ENCODE data around the gene SCGB1A1. TPM values are rescaled to one million over a fixed set of nuclear protein-coding genes. Genes with fewer than 3 reads are reported as not detected.

The SCGB1A1 gene
- total RNA-seq, 1 donor from 2014 or later: 3.1 TPM

DNA sequence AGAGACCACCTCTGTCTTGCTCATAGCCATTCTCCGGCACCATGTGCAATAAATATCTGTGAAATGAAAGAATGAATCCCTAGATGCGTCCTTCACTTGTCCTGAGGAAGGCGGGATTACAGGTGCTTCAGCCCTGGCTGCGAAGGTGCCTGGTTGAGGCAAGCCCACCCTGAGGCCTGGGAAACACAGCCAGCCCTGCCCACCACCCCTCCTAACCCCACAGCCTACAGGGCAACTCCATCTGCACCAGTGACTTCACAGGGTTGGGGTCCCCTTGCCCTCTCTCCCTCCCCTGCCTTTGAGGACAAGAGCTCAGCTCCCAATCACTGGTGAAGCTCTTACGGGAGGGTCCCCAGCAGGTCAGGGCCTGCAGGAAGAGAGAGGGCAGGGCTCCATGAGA lies 17.5 kb upstream of the SCGB1A1 start:
- DNase-seq (ENCODE audit: low spot score, unreplicated experiment): no peak
- peaks cover 8% of the 10 kb centered on the region for H3K4me1 Mint-ChIP-seq (ENCODE audit: low read depth)
- peaks cover 2% of the 10 kb centered on the region for H3K27me3 Mint-ChIP-seq
- no peaks in the 10 kb centered on the region for H3K36me3 Mint-ChIP-seq (ENCODE audit: insufficient read depth)
- H3K4me3 Mint-ChIP-seq (ENCODE audit: low read depth): no peak overlapping the region
- no peak for TF ChIP-seq CTCF (IDR thresholded peaks at IDR 0.05; ENCODE audit: unreplicated experiment)
- no peak overlapping the region for H3K27ac Mint-ChIP-seq
- H3K9me3 Mint-ChIP-seq (ENCODE audit: low read depth): no peaks in the 10 kb centered on the region

DNA sequence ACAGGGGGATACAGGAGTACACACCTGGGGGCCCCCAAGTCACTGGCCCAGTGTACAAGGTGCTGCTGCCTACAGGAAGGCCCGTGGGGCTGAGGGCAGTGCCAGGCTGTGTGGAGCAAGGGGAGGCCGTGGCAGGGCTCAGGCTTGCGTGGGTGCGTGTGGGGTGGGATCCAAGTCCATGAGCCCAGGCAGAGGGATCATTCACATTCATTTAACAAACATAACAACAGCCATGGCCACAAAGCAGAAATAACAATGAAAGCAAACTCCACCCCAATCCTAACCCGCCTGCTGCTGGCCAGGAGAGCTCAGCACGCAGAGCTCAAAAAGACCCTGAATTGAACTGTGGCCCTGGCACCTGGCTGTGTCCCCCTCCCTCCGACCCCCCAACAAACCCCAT lies 17.0 kb upstream of the SCGB1A1 start:
- H3K4me3 Mint-ChIP-seq (ENCODE audit: low read depth): no peak overlapping the region
- no peak overlapping the region for H3K27ac Mint-ChIP-seq
- H3K36me3 Mint-ChIP-seq (ENCODE audit: insufficient read depth): no peaks in the 10 kb centered on the region
- DNase-seq (ENCODE audit: low spot score, unreplicated experiment): no peak
- peaks cover 2% of the 10 kb centered on the region for H3K27me3 Mint-ChIP-seq
- peaks cover 8% of the 10 kb centered on the region for H3K4me1 Mint-ChIP-seq (ENCODE audit: low read depth)
- no peaks in the 10 kb centered on the region for H3K9me3 Mint-ChIP-seq (ENCODE audit: low read depth)
- TF ChIP-seq CTCF (IDR thresholded peaks at IDR 0.05; ENCODE audit: unreplicated experiment): no peak

GRCh38 chr11:62402226-62402959 lies 16.4 kb upstream of the SCGB1A1 start:
- Mint-ChIP-seq H3K36me3 (ENCODE audit: insufficient read depth) (no peaks in the 10 kb centered on the region), H3K27me3 (peaks cover 2% of the 10 kb centered on the region), H3K9me3 (ENCODE audit: low read depth) (no peaks in the 10 kb centered on the region), H3K4me3 (ENCODE audit: low read depth) (no peak overlapping the region), H3K4me1 (ENCODE audit: low read depth) (peaks cover 8% of the 10 kb centered on the region), H3K27ac (no peak overlapping the region)
- DNase-seq (ENCODE audit: low spot score, unreplicated experiment): no peak
- TF ChIP-seq CTCF (IDR thresholded peaks at IDR 0.05; ENCODE audit: unreplicated experiment): no peak

DNA sequence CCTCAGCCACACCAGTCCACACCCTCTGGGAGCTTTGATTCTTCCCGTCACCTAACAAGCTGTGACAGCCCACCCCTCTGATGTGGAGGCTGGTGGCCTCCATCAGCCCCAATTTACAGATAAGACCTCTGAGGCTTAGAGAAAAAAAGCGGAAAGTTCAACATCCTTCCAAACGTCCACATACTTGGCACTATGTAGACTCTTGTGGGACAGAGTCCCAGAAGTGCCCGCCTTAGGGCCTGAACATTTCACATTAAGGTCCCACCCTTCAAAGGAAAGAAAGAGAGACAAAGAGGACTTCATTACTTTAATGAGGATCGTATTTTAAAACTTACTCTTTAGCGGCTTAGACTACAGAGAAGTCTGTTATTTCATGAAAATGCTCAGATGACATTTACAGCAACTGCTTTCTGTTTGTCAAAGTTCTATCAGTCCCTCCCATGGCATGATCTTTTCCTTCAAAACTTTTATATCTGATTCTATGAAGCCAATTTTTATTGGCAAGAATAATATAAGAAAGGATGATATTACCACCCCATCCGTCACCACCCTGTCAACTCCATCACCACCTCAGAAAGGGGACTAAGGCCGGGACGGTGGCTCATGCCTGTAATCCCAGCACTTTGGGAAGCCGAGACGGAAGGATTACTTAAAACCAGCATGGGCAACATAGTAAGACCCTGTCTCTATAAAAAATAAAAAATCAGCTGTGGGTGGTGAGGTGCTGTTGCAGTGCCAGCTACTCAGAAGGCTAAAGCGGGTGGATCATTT lies 15.7 kb upstream of the SCGB1A1 start:
- TF ChIP-seq CTCF (IDR thresholded peaks at IDR 0.05; ENCODE audit: unreplicated experiment): no peak
- Mint-ChIP-seq H3K4me1 (ENCODE audit: low read depth) (peaks cover 8% of the 10 kb centered on the region), H3K9me3 (ENCODE audit: low read depth) (no peaks in the 10 kb centered on the region), H3K27me3 (peaks cover 2% of the 10 kb centered on the region), H3K4me3 (ENCODE audit: low read depth) (no peak overlapping the region), H3K36me3 (ENCODE audit: insufficient read depth) (no peaks in the 10 kb centered on the region), H3K27ac (no peak overlapping the region)
- DNase-seq (ENCODE audit: low spot score, unreplicated experiment): no peak

DNA sequence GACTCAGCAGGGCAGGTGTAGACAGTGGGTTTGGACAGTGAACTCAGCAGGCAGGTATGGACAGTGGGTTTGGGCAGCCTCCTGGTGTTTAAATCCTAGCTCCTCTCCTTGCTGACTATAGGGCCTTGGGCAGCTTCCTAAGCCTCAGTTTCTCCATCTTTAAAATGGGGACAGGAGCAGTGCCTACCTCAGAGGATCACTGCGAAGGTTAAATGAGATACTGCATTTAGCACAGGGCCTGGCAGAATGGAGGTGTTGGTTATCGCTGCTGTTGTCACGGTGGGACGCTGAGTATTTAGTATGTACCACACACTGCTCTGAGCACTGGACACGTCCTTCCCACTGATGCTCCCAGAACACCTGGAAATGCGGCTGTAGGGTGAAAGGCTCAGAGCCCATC lies 14.4 kb upstream of the SCGB1A1 start:
- Mint-ChIP-seq H3K4me3 (ENCODE audit: low read depth) (no peak overlapping the region), H3K27me3 (peaks cover 2% of the 10 kb centered on the region), H3K36me3 (ENCODE audit: insufficient read depth) (no peaks in the 10 kb centered on the region), H3K9me3 (ENCODE audit: low read depth) (no peaks in the 10 kb centered on the region), H3K27ac (no peak overlapping the region), H3K4me1 (ENCODE audit: low read depth) (no peaks in the 10 kb centered on the region)
- DNase-seq (ENCODE audit: low spot score, unreplicated experiment): no peak
- TF ChIP-seq CTCF (IDR thresholded peaks at IDR 0.05; ENCODE audit: unreplicated experiment): no peak
